Activated T-helper 17 cell treated with anti-CD3 and anti-CD28 coated beads, Interleukin-2, amount 50 U/mL, for 72 hours (primary cell): ENCODE results near the gene S100A12. TPM values are rescaled to one million over a fixed set of nuclear protein-coding genes. Genes with fewer than 3 reads are reported as not detected.
A peak's percentile ranks its signal among the peaks of the same experiment; 100 is the strongest.

ENCODE experiments used
- ATAC-seq: fragments of 150-1000 bp; cut with Tn5 transposase; replicated peaks from 2 replicates; pipeline ENCODE4 v1.10.0; 2021; ENCODE audit warnings: mild to moderate bottlenecking, moderate library complexity
- H3K27ac Mint-ChIP-seq: one replicate; pipeline ENCODE4 v1.8.0; 2022; ENCODE audit warnings: mixed read lengths
- H3K27me3 Mint-ChIP-seq: one replicate; pipeline ENCODE4 v1.8.0; 2022; ENCODE audit warnings: mixed read lengths
- H3K36me3 Mint-ChIP-seq: one replicate; pipeline ENCODE4 v1.8.0; 2022; ENCODE audit warnings: low read depth, mild to moderate bottlenecking, mixed read lengths
- H3K4me1 Mint-ChIP-seq: one replicate; pipeline ENCODE4 v1.8.0; 2022; ENCODE audit warnings: mixed read lengths
- H3K4me3 Mint-ChIP-seq: one replicate; pipeline ENCODE4 v1.8.0; 2022; ENCODE audit warnings: mild to moderate bottlenecking, mixed read lengths
- H3K9me3 Mint-ChIP-seq: one replicate; pipeline ENCODE4 v1.8.0; 2022; ENCODE audit warnings: mixed read lengths
- total RNA-seq, 2 donors: library from RNA; stranded (reverse); gene quantifications; one replicate each; pipeline ENCODE4 v1.2.3, GENCODE V29; 2022

Gene S100A12
- total RNA-seq, 2 donors from 2014 or later = not detected

DNA sequence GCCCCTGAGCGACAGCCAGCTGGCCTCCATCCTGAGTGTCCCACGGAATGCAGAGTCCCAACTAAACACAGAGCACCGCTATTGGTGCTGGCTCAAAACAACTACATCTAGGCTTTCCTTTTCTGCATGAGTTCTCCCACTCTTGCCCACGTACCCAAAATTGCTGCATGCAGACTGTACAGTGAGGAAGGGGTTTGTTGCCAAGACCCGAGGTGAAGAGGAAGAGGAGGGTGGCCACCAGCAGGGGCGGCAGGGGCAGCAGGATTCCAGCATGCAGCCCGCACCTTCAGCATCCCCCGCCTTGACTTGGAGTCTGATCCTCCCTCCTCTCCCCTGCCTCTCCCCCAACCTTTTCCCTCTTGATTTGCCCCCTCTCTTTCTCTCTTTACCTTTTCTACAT, 9.7 kb downstream of the S100A12 start:
- Mint-ChIP-seq H3K36me3 (no peaks in the 10 kb centered on the region), H3K27ac (no peak overlapping the region), H3K4me1 (no peaks in the 10 kb centered on the region), H3K27me3 (peaks cover 18% of the 10 kb centered on the region), H3K9me3 (no peaks in the 10 kb centered on the region), H3K4me3 (no peak overlapping the region)
- no peak for ATAC-seq

DNA sequence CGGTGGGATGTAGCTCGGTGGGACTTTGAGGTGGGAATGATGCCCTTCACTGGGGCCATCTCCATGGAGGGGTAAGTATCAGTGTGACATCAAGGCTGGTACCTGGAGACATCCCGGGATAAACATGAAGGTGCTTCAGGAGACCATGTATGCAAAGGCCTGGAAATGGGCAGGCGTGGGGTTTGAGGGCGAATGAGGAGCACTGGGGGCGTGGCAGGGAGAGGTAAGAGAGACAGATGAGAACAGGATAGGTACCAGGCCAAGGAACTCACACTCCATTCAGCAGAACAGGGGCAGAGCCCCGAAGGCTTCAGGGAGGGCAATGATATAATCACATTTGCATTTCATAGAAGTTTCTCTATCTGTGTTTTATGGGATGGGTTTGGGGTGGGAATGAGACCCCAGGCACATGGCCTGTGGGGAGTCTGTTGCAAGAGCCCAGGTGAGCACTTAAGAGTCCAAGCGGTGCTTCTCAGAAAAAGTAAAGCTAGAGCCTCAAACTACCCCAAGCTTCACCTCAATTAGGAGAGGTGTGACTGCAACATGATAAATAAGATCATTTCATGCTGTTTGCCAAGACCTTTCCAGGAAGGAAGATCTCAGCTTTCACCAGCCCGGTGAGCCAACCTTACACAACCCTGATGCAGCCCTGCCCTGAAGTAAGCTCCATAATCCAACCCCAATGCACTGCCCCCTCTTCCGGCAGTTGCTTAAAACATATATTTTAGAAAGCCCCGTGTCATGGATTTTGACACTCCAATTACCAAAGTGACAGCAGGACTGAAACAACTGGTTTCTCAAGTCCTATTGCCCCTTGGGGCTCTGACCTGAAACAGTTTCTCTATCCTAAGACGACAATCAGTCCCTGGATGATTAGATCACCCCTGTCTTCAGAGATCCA, 10.4 kb downstream of the S100A12 start:
- Mint-ChIP-seq H3K4me3 (no peak overlapping the region), H3K36me3 (no peaks in the 10 kb centered on the region), H3K27ac (no peak overlapping the region), H3K9me3 (no peaks in the 10 kb centered on the region), H3K27me3 (peaks cover 18% of the 10 kb centered on the region), H3K4me1 (no peaks in the 10 kb centered on the region)
- no peak for ATAC-seq

DNA sequence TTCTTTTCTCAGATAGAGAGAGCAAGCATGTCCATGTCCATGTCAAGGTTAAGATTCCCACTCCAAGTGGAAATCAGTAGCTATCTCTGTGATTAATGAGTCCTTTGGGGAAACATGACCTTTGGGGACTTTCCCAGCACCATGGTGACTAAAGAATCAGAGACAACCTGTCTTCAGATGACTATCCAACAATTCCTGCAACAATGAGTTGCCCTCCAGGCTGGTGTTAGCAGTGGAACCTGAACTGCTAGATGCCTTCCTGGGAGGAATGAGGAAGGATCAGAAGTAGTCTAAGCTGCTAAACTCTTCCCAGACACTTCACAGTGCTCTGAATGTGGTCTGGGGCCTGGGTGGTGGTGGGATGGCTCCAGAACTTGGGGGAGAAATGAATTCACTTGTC, 11.3 kb downstream of the S100A12 start:
- Mint-ChIP-seq H3K9me3 (no peaks in the 10 kb centered on the region), H3K4me3 (no peak overlapping the region), H3K4me1 (no peaks in the 10 kb centered on the region)

DNA sequence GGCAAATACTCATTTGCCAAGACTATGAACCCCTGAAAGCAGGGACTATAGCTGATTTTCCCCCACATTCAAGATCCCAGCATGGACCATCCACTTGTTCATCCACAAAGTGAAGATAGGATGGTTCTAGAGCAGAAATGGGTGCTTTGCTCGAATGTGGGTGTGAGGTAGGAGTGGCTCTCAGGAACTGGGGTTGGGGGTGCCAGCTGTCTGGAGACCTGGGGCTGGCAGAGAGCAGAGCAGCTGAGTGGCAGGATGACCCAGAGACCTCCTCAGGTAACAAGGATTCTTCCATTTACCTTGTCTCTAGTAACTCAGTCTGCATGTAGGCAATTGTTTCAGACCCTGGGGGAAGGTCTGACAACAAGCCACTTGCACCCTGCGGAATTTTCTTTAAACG, 11.8 kb downstream of the S100A12 start:
- Mint-ChIP-seq H3K4me3 (no peak overlapping the region), H3K27me3 (peaks cover 18% of the 10 kb centered on the region), H3K36me3 (no peaks in the 10 kb centered on the region), H3K9me3 (no peaks in the 10 kb centered on the region), H3K4me1 (no peaks in the 10 kb centered on the region), H3K27ac (no peak overlapping the region)
- no peak for ATAC-seq

More for the DNA sequence above, 11.3 kb downstream of the S100A12 start:
- Mint-ChIP-seq H3K27me3 (peaks cover 18% of the 10 kb centered on the region), H3K36me3 (no peaks in the 10 kb centered on the region), H3K27ac (no peak overlapping the region)
- peak; percentile 40 for ATAC-seq

DNA sequence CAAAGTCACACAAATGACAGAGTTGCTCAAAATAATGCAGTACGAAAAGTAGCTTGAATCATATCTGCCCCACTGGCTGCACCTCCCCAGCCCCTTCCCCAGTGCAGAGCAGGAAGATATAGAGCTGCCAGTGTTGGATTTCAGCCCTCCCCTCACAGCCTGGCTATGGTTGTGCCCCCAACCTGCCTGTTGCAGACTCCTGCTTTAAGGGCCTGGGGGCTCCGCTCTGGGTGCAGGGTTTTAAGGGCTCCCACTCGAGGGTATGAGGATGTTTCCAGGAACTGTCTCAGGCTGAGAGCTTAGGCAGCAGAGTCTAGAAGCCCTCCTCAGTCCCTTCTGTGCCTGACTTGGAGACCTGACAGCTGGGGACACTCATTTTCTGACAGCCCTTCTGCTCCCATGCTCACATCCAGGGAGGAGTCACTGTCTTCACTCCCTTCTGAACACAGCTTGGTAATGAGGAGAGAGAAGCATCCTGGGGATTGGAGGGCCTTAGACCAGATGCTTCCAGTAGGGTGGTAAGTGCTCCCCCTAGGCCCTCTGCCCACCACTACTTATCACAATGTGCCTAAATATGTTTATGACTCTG, 13.1 kb downstream of the S100A12 start:
- Mint-ChIP-seq H3K4me3 (no peak overlapping the region), H3K36me3 (no peaks in the 10 kb centered on the region), H3K9me3 (no peaks in the 10 kb centered on the region), H3K4me1 (peaks cover 4% of the 10 kb centered on the region), H3K27me3 (peaks cover 18% of the 10 kb centered on the region), H3K27ac (no peak overlapping the region)
- no peak for ATAC-seq

DNA sequence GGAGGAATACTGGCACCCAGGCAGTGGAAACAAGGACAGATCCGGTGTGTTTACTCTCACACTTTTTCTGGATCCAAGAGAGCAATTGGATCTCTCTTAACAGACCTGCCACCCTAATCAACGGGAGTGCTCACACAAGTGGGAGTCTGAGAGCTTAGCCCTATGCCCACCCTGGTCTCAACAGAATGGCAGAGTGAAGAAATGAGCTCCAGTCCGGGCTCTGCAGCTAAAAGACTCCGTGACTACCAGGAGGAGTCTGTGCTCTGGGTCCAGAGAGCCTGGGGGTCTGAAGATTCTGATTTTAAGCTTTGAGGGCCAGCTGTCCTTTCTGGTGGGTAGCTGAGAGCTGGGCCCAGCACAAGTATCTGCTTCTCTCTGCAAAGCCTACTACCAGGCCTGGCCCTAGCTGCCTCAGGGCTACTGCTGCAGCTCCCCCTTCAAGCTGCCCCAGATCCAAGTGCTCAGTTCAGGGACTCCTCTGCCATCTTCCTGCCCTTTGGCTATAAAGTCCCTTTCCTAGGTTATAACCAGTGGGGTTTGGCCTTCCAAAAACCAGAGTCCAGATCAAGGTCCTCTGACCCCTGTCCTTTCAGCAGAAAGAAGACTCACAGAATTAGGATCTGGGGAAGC, 13.8 kb downstream of the S100A12 start:
- peaks cover 18% of the 10 kb centered on the region for H3K27me3 Mint-ChIP-seq
- no peaks in the 10 kb centered on the region for H3K36me3 Mint-ChIP-seq
- H3K4me1 Mint-ChIP-seq = peaks cover 4% of the 10 kb centered on the region
- H3K9me3 Mint-ChIP-seq = no peaks in the 10 kb centered on the region
- peak overlapping the region; percentile 58 for H3K27ac Mint-ChIP-seq
- ATAC-seq = no peak
- H3K4me3 Mint-ChIP-seq = no peak overlapping the region

DNA sequence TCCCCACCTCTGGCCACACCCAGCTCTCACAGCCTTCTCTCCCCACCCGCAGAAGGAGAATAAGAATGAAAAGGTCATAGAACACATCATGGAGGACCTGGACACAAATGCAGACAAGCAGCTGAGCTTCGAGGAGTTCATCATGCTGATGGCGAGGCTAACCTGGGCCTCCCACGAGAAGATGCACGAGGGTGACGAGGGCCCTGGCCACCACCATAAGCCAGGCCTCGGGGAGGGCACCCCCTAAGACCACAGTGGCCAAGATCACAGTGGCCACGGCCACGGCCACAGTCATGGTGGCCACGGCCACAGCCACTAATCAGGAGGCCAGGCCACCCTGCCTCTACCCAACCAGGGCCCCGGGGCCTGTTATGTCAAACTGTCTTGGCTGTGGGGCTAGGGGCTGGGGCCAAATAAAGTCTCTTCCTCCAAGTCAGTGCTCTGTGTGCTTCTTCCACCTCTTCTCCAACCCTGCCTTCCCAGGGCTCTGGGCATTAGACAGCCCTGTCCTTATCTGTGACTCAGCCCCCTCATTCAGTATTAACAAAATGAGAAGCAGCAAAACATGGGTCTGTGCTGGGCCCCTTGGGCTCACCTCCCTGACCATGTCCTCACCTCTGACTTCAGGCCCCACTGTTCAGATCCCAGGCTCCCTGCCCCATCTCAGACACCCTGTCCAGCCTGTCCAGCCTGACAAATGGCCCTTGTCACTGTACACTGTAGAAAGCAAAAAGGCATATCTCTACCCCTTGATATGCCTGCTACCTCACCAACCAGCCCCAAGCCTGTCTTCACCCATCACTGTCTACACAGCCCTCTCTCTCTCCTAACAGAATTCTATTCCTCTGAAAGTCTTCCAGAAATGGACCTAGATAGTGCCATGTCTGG, 14.6 kb downstream of the S100A12 start:
- Mint-ChIP-seq H3K27ac (peak overlapping the region; percentile 58), H3K36me3 (no peaks in the 10 kb centered on the region), H3K4me1 (peaks cover 4% of the 10 kb centered on the region), H3K9me3 (no peaks in the 10 kb centered on the region), H3K4me3 (no peak overlapping the region), H3K27me3 (peaks cover 15% of the 10 kb centered on the region)
- no peak for ATAC-seq

DNA sequence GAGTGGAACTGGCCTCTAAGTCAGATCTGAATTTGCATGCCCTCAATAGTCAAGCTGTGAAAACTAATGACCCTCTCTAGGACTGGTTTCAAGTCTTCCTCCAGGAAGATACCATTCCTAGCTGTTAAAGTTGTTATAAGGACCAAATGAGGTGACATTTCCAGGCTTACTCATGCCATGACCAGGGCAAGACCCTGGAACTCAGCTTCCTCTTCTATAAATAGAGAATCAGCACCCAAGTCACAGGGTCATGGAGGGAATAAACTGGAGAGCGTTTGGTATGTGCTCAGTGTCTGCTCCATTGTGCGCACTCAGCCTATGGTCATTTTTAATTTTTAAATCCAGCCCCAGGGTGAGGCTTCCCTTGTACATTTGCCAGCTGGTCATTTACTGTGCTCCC, 15.2 kb downstream of the S100A12 start:
- no peak overlapping the region for H3K4me3 Mint-ChIP-seq
- ATAC-seq = no peak
- H3K27me3 Mint-ChIP-seq = peaks cover 15% of the 10 kb centered on the region
- H3K27ac Mint-ChIP-seq = no peak overlapping the region
- peaks cover 4% of the 10 kb centered on the region for H3K4me1 Mint-ChIP-seq
- no peaks in the 10 kb centered on the region for H3K36me3 Mint-ChIP-seq
- no peaks in the 10 kb centered on the region for H3K9me3 Mint-ChIP-seq

DNA sequence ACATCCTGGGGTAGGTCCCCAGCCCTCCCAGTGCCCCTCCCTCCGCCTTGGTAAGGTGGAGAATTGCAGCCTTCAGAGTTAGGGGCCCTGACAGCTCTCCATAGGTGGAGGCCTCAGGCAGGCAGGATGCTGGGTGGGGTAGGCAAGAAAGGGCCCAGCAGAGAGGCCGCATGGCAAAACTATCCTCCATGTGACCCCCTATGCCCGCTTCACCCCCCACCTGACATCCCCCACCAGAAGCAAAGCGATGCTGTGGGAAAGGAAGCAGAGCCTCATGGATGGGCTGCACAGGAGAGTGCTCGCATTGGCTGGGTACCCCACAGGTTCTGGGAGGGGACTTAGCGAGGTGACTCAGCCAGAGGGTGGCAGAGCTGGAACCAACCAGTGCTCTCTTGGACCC, 16.2 kb downstream of the S100A12 start:
- peaks cover 4% of the 10 kb centered on the region for H3K4me1 Mint-ChIP-seq
- H3K36me3 Mint-ChIP-seq = no peaks in the 10 kb centered on the region
- no peak overlapping the region for H3K27ac Mint-ChIP-seq
- H3K27me3 Mint-ChIP-seq = peaks cover 11% of the 10 kb centered on the region
- H3K9me3 Mint-ChIP-seq = no peaks in the 10 kb centered on the region
- ATAC-seq = no peak
- H3K4me3 Mint-ChIP-seq = no peak overlapping the region

DNA sequence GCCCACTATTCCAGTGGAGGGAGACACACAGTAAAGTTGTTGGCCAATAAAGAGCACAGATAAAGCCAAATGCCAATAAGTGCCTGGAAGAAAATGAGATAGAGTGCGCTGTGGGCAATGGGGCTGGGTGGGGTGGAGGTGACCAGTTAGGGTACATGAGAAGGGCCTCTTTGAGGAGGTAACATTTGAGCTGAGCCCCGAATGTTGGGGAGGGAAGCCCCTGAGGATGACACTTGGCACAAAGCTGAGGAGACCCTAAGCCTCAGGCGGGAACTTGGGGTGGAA, 16.8 kb downstream of the S100A12 start:
- peaks cover 4% of the 10 kb centered on the region for H3K4me1 Mint-ChIP-seq
- H3K9me3 Mint-ChIP-seq = no peaks in the 10 kb centered on the region
- H3K27ac Mint-ChIP-seq = no peak overlapping the region
- no peak for ATAC-seq
- peaks cover 11% of the 10 kb centered on the region for H3K27me3 Mint-ChIP-seq
- H3K4me3 Mint-ChIP-seq = no peak overlapping the region
- no peaks in the 10 kb centered on the region for H3K36me3 Mint-ChIP-seq

DNA sequence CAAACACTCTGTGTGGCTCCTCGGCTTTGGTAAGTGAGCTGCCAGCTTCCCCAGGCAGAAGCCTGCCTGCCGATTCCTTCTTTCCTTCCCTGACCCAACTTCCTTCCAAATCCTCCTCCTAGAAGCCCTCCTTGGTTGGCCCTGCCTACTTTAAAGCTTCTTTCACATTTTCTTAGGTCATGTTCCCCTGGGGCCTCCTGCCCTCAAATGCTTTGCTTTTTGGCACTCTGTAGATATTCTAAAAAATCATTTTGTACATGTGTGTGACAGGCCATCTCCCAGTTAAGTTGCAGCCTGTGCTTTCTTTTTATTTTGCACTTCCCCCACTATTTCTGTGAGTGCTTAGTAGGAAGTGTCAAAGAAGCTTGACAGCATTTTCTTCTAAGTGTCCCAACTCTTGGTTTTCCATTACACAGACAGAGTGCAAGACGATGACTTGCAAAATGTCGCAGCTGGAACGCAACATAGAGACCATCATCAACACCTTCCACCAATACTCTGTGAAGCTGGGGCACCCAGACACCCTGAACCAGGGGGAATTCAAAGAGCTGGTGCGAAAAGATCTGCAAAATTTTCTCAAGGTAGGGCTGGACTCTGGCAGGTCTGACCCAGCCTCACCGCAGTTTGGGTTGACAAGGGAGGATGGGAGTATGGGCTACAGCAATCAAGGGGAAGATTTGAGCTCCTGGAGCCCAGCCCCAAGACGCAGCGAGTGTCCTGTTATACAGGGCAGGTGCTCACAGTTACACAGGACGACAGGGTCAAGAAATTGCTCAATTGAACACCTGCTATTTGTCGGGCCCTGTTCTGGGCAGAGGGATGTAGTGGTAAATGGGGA, 17.3 kb downstream of the S100A12 start, which contains the start of gene S100A9:
Gene S100A9, plus strand, starts transcription at position 2 of the 838 bp plus-strand sequence. Its CDS starts 430 bp downstream, at position 432.
- ATAC-seq = no peak
- Mint-ChIP-seq H3K27ac (peak within 1 kb of the TSS; percentile 45), H3K4me1 (peaks cover 4% of the 10 kb centered on the region), H3K9me3 (no peaks in the 10 kb centered on the region), H3K36me3 (no peaks in the 10 kb centered on the region), H3K27me3 (peaks cover 6% of the 10 kb centered on the region), H3K4me3 (peak within 1 kb of the TSS; percentile 28)

DNA sequence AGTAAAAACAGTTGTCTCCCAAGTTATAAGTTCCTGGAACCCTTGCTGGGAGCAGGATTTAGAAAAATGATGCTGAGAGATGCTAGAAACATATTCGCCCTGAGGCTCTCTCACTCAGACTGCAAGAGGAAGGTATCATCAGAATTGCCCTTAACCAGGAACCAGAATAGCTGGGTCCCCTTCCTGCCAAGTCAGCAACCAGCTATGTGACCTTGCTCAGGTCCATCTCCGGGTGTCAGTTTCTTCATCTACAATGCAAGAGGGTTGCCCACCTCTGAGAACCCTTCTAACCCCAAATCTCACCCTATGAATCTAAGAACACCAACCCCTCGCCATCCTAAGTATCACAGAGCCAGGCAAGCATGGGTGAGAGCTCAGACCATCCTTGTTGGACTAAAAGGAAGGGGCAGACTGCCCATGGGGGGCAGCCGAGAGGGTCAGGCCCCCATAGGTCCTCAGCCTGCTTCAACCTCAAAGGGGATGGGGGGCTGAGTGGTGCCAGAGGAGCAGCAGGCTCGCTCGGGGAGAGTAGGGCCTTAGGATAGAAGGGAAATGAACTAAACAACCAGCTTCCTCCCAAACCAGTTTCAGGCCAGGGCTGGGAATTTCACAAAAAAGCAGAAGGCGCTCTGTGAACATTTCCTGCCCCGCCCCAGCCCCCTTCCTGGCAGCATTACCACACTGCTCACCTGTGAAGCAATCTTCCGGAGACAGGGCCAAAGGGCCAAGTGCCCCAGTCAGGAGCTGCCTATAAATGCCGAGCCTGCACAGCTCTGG, 18.2 kb downstream of the S100A12 start:
- ATAC-seq = peak; percentile 23
- Mint-ChIP-seq H3K27me3 (peaks cover 4% of the 10 kb centered on the region), H3K9me3 (no peaks in the 10 kb centered on the region), H3K4me1 (peaks cover 4% of the 10 kb centered on the region), H3K36me3 (no peaks in the 10 kb centered on the region), H3K4me3 (peak overlapping the region; percentile 28), H3K27ac (peak overlapping the region; percentile 45)
